T-helper 2 cell treated with Interferon-gamma antibody and Interleukin-4, amounts not matched to agents 100 ng/mL and 5 ng/mL, for 36 hours (primary cell): ENCODE measurements around the gene DENND1A. TPM values are rescaled to one million over a fixed set of nuclear protein-coding genes. Genes with fewer than 3 reads are reported as not detected.
"Not testable (repeated sequence)": the region's sequence is repeated elsewhere in the genome, so short reads cannot be mapped to it uniquely, and the experiment has no call there.

Source experiments
- intact Hi-C: fragments of 100-400 bp; cut with micrococcal nuclease; formaldehyde crosslinking; loops from one replicate; pipeline ENCODE4 v1.15.1; 2023
- total RNA-seq: library from RNA; stranded (reverse); gene quantifications from 2 replicates; pipeline ENCODE4 v1.2.3, GENCODE V29; 2022

The DENND1A gene
- total RNA-seq, 1 donor from 2014 or later, result 13.1 TPM

GRCh38 chr9:123656565-123656964 lies 273.4 kb downstream of the DENND1A start:
- intact Hi-C loops, result no loop called here

GRCh38 chr9:123655681-123656423 lies 274.1 kb downstream of the DENND1A start:
- intact Hi-C loops, result no loop called here

DNA sequence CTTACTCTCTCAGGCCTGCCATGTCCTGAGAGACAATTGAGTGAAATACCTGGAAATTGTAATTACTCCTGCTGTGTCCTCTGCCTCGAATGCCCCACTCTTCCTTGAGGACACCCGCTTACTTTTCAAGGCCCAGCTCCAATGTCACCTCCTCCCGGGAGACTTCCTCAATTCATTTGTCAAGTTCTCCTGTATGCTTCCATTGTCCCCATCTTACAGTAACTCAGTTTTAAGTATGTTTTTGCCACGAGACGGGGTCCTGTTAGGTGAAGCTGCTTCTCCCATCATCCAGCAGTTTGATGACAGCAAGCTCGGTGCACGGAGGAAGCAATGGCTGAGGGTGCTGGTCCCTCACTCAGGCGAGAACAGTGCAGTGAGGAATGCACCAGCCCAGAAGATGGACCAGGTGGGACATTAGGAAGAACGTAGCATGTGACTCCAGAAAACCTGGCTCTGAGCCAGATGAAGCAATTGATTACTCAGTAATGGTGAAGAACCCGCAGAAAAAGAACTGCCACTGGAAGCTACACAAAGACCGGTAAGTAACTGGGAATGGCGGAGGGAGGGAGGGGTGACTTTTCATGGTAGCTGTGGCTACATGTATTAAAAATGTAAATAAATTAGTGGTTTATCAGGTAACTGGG lies 274.8 kb downstream of the DENND1A start:
- intact Hi-C loops, result no loop called here

DNA sequence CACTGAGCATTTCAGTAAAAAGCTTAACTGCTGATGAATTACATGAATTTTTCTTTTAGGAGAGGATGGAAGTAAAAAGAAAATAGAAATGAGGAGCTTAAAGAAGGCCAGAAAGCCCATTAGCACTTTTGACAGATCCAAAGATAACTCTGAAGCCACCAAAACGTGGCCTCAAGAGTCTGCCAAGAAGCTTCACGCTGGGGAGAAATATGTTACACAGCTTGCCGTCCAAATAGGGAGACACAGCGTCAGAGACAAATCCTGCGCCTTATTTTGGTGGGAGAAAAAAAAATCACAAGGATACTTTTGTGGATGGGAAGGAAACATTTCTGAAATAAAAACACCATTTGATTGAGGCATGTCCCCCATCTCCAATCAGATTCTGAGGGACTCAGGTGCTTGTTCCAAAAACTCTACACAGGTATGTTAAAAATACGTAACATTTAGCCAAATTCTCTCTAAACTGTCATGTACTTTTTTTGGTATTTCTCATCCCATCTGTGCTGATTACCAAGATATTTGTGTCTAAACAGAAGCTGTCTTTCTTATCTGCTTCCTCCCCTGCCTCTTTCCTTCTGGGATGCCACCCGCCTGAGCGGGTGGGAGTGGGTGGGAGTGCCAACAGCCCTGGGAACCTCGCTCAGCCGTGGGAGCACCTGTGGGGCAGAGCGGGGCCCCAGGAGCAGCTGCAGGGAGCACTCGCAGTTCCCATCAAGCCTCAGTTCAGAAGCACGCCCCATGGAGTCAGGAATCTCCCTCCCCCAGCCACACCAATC lies 275.5 kb downstream of the DENND1A start:
- intact Hi-C loops, result no loop called here

DNA sequence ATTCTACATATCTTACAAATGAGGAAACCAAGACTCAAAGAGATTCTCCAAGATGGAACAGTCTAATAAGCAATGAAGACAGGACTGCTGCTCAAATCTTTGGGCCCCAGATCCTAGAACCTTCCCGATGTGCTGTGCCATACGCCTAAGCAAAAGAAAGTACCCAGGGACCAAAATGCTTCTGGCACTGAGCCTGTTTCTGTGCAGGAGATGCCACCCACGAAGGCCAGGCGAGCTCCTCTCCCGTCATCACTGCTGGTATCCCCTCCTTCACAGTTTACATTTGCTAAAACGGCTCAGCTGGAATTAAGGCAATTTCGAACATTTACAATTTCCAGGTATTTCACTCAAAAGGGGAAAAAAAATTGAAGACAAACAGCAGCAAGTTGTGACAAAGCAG lies 277.5 kb downstream of the DENND1A start:
- intact Hi-C loops, result no loop called here

GRCh38 chr9:123651871-123652270 lies 278.1 kb downstream of the DENND1A start:
- intact Hi-C loops, result no loop called here

- intact Hi-C loops, result no loop called here
Observed at GRCh38 chr9:123651273-123651672, 278.7 kb downstream of the DENND1A start.

DNA sequence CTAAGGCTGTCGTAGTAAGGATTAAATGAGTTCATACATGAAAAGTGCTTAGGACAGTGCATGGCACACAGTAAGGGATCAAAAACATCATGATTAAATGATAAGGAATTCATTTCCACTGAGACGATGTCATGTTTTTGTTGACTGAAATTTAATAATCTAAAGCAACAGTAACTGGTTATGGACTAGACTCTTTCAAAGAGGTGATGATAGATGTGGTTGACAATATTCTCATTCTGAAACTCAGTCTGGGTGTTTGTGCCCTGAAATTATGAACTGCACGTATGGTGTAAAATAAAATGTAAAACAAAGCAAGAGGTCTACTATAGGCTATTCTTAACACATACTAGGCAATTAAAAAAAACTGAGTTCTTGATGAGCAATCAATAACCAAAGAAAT lies 280.0 kb downstream of the DENND1A start:
- intact Hi-C loops, result no loop called here

DNA sequence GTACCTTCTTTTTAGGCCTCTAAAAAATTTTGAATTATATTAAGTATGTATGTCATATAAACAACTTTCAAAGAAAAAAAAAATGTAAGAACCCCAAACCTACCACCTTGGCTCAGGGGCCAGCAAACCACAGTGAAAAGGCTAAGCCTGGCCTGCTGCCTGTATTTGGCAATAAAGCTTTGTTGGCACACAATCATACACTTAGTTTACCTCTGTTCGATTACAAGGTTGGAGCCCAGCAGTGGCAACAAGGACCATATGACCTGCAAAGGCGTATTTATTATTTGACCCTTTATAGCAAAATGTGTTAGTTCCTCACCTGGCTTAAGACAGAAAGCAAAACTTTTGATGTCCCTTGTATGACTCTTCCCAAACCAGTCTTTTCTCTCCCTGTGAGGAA lies 282.8 kb downstream of the DENND1A start:
- intact Hi-C loops, result no loop called here

GRCh38 chr9:123645762-123646161 lies 284.2 kb downstream of the DENND1A start:
- intact Hi-C loops, result no loop called here

DNA sequence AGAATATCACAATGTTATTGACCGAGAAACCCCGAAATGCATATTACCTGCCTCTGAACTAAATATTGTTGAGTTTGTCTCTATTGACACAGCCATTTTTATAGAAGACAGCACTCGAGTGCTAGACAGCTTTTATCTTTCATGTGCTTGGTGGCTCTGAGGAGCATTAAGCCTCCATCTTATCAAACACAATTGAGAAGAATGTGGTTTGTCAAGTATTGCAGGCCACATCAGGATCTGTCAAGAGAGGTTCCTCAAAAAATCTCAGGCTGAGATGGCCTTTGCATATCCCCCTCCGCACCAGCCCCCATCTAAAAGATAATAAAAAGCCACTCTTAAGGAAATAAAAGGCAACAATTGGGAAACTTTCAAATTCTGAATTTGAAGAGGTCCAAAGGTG lies 284.8 kb downstream of the DENND1A start:
- intact Hi-C loops, result no loop called here

- intact Hi-C loops, result no loop called here
Observed at GRCh38 chr9:123643518-123643917, 286.4 kb downstream of the DENND1A start.

DNA sequence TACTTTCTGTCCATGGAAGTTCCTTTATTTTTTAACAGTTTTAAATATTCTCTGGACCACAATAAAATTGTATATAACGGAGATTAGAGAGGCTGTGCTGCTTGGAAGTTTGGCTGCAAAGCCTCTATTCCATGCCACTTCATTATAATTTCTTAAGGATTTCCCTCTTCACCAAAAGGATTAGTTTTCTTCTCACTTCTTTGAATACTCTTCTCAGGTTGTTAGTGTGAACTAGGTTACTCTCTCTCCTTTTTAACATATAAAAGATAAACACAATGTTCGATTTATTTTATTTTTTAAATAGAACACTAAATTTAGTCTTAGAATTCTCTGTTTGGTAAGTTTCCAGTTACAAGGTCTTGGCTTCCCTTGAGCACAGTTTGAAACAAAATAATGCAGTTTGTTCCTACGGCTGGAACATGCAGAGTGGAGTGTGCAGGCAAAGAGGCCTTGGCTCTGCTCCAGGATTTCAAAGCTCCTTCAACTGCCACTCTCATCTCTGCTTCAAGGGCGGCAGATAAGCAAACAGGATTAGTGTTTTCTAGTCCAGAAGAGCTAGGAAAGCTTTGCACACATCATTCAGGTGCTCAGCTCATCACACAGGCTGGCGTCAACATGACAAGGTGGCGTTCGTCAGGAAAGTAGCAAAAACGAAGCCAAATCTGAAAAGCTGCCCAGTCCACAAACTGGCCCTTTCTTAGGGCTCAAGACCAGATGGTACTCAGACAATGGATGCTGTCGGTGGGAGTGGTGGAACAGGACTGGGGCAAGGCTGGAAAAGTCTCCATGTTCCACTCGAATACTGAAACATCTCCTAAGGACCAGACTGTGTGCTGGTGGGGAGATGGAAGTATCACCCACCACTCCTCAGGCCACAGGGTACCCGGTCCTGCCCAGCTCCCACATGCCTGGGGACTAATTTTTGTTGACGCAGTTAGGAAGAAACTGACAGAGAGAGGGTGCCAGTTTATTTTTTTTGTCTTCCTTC lies 287.3 kb downstream of the DENND1A start:
- intact Hi-C loops, result no loop called here

DNA sequence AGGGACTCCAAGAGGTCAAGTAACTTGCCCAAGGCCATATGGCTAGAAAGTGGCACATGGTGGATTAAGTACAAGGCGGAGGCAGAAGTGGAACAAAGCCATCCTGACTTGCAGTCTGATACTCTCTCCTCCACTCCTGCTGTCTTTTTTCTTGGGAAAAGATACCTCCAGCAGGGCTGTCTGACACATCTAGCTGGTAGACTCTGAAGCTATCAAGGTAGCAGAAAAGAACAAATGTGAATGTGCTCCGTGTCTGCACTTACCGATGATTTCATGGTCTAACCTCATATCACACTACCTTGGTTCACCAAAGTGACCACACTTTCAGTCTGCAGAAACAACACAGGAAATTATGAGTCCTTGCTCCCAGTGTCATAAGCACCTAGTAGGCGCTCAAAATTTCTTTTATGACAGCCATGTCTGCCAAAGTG lies 289.1 kb downstream of the DENND1A start:
- intact Hi-C loops, result no loop called here

DNA sequence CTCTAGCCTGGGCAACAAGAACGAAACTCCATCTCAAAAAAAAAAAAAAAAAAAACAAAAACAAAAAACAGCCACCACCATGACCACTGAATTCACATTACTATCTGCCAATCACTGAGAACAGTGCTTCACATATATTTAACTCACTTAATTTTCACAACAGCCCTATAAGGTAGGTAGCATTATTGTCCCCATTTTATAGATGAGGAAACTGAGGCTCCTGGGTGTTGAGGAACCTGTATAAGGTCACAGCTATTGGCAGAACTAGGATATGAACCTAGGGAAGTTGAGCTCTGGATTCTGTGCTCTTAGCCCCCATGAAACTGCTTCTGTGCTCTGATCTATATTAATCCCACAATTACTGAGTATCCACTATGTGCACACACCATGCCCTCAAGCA lies 290.2 kb downstream of the DENND1A start:
- intact Hi-C loops, result no loop called here

DNA sequence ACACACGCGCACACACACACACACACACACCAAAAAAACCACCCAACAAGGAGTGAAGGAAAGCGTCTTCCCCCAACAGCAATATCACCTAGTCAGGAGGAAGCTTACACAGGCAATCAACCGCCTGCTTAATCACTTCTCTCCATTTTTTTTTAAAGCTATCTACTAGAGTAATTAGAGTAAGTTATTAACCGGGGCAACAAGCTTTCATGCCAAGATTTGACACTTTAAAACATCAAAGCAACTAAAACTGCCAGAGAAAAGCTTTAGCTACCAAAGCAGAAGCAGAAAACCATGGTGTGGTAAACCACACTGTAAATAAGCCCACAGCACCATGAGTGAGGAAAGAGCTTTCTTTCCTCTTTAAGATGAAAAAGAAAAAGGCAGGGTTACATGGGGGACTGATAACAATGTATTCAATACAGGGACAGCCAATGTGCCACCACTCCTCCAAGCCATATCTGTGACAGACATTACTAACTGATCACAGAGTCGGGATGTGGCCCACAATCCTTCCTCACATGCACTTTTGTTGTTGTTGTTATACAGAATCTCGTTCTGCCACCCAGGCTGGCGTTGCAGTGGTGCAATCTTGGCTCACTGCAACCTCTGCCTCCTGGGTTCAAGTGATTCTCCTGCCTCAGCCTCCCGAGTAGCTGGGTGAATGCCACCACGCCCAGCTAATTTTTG lies 291.8 kb downstream of the DENND1A start:
- intact Hi-C loops, result no loop called here

GRCh38 chr9:123637606-123637944 lies 292.4 kb downstream of the DENND1A start:
- intact Hi-C loops, result no loop called here

GRCh38 chr9:123636805-123637204 lies 293.1 kb downstream of the DENND1A start:
- intact Hi-C loops, result not testable (repeated sequence)

DNA sequence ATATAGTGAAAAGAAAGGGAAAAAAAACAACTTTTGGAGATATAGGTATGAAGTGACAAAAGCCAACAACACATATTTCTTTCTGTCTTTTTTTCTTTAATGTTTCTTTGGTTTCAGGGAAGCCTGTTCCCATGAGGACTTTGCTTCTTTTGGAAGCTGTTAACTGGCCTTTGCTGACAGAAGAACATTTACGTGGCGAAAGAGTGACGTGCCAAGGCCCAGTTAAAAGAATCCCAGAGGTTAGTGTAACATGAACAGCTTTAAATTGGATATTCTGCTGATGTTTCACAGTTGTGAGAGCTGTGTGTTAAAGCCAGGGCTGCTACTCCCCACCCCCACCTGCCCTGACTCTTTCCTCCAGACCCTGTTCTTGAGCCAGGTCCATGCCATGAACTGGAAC lies 298.1 kb downstream of the DENND1A start:
- intact Hi-C loops, result no loop called here

DNA sequence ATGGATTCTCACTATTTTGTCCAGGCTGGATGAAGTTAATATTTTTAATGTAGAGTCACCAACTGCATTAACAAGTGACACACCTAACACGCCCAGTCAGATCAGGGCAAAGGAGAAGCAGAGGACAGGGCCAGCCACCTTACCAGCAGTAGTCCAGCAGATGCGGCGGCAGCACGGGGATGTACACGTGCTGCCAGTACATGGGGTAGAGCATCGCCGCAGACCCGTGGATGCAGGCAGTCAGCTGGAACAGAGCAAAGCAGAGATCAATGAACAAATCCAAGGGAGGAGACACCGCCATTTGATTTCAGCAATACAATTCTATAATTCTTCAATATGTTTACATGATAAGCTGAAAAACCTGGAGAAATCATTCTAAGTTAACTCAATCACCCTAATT lies 299.7 kb downstream of the DENND1A start:
- intact Hi-C loops, result no loop called here

- intact Hi-C loops, result no loop called here
Observed at GRCh38 chr9:123629531-123629930, 300.4 kb downstream of the DENND1A start.
